ENCODE results near the gene MAP4. TPM values are rescaled to one million over a fixed set of nuclear protein-coding genes. Genes with fewer than 3 reads are reported as not detected.

The MAP4 gene
- total and polyA plus RNA-seq, 7 donors: 85.5 to 1,424 (median 819) TPM

DNA sequence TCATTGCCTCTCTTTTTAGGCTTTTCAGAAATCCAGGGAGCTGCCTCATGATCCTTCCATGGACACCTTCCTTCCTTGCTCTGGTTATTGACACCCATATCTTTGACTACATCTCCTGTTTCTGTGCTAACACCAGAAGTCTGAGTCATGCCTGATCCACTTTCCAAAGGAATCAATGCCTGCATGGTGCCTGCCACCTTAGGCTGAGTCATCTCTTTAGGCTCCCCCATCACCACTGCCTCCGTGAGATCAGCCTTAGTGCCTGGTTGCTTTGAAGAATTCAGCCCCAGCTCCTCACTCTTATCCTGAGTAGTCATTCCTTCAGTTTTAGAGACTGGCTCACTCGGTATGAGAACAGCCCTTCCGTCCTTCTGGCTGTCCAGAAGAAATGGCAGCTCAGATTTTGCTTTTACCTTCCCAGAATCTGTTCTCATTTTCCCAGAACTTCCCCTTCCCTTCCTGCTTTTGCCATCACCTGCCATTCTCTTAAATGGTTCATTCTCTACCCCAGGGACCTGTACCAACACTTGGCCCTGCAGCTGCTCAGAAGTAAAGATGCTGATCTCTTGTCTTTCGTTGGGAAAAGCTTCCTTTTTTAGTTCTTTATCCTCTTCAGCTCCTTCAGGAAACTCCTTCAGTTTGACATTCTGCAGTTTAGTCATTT, 105.3 kb downstream of the MAP4 start:
- WGBS, 3 donors: 42 to 71% (median 44%) methylated on average over 4 of the region's 4 CpGs
- Histone ChIP-seq H3K9me3 (no peaks in the 10 kb centered on the region), H3K4me1 (peaks cover 25% of the 10 kb centered on the region), H3K27ac (peak overlapping the region; percentile 80), H3K27me3 (ENCODE audit: insufficient read depth in 3 of 3, low read length in 2 of 3) (no peaks in the 10 kb centered on the region), H3K4me3 (no peak overlapping the region), H3K36me3 (ENCODE audit: insufficient read depth in 1 of 2, low read depth in 1 of 2) (peaks cover 15 to 98% of the 10 kb centered on the region in 2 donors)
- DNase-seq: peak in 1 of 2 donors; percentile 25
- ATAC-seq: peak; percentile 93 to 97 (median 94)
- TF ChIP-seq CTCF (IDR thresholded peaks at IDR 0.05): no peak
- intact Hi-C loops (cut with DNase I): loop anchor here in 1 of 2 donors (5.0 kb wide), 1 partner anchor 449 kb away; no protein-coding TSS in a partner anchor

DNA sequence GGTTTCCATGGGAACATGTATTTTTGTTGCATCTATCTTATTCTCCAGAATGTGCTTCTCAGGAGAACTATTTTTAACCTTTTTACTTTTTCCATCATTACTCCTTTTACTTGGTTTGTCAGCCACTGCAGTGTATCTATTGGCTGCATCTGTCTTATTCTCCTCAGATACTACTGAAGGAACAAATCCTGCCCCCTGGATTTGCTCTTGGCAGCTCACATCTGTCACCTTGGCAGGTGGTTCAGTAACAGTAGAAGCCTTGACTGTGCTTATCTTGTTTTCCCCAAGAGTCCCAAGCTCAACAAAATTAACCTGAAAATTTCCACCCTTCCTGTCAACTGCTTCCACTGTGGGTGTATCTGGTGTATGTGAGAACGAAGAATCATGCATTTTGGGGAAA, 106.0 kb downstream of the MAP4 start:
- intact Hi-C loops (cut with DNase I): loop anchor here in 1 of 2 donors (5.0 kb wide), 1 partner anchor 448 kb away; no protein-coding TSS in a partner anchor
- peaks cover 23% of the 10 kb centered on the region for H3K4me1 ChIP-seq
- no peak for TF ChIP-seq CTCF (IDR thresholded peaks at IDR 0.05)
- no peak overlapping the region for H3K4me3 ChIP-seq
- DNase-seq (no peak), ATAC-seq (peak in 1 of 4 donors; percentile 20)
- no peaks in the 10 kb centered on the region for H3K9me3 ChIP-seq
- peak overlapping the region; percentile 80 for H3K27ac ChIP-seq
- H3K27me3 ChIP-seq (ENCODE audit: insufficient read depth in 3 of 3, low read length in 2 of 3): no peaks in the 10 kb centered on the region
- peaks cover 12 to 98% of the 10 kb centered on the region in 2 donors for H3K36me3 ChIP-seq (ENCODE audit: insufficient read depth in 1 of 2, low read depth in 1 of 2)
- WGBS, 3 donors: 83 to 96% (median 88%) methylated on average over 1 of the region's 1 CpG

DNA sequence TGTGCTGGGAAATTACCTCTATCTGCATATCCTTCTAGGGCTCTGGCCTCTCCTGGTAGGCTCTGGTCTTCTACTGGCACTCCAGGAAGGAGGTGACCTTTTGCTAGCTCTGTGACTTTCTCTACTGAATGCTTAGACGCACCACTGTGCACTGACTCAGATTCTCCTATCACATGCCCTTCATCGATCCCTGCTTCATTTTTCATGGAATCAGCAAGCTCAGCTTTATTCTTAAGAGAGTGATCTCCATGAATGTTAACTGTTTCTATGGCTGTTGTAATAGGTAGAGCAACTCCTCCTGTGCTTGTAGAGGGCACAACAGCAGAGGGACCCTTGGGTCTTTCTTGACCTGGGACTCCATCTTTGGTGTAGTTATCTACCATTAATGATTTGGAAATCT, 106.6 kb downstream of the MAP4 start:
- no peak for DNase-seq
- ATAC-seq: no peak
- Histone ChIP-seq H3K4me1 (peaks cover 23% of the 10 kb centered on the region), H3K4me3 (no peak overlapping the region), H3K27me3 (ENCODE audit: insufficient read depth in 3 of 3, low read length in 2 of 3) (no peaks in the 10 kb centered on the region), H3K9me3 (no peaks in the 10 kb centered on the region), H3K36me3 (ENCODE audit: insufficient read depth in 1 of 2, low read depth in 1 of 2) (peaks cover 12 to 98% of the 10 kb centered on the region in 2 donors), H3K27ac (peak overlapping the region; percentile 80)
- TF ChIP-seq CTCF (IDR thresholded peaks at IDR 0.05): no peak
- intact Hi-C loops (cut with DNase I): loop anchor here in 1 of 2 donors (5.0 kb wide), 1 partner anchor 447 kb away; no protein-coding TSS in a partner anchor
- WGBS, 3 donors: 44 to 88% (median 56%) methylated on average over 2 of the region's 2 CpGs

GRCh38 chr3:47908744-47909143, 107.5 kb downstream of the MAP4 start:
- Histone ChIP-seq H3K27me3 (ENCODE audit: insufficient read depth in 3 of 3, low read length in 2 of 3) (no peaks in the 10 kb centered on the region), H3K9me3 (no peaks in the 10 kb centered on the region), H3K4me1 (peaks cover 23% of the 10 kb centered on the region), H3K27ac (peak overlapping the region; percentile 80), H3K36me3 (ENCODE audit: insufficient read depth in 1 of 2, low read depth in 1 of 2) (peaks cover 12 to 97% of the 10 kb centered on the region in 2 donors), H3K4me3 (no peak overlapping the region)
- intact Hi-C loops (cut with DNase I): no loop called here
- ATAC-seq (no peak), DNase-seq (no peak)
- no peak for TF ChIP-seq CTCF (IDR thresholded peaks at IDR 0.05)
- WGBS, 3 donors: 85 to 92% (median 90%) methylated on average over 4 of the region's 4 CpGs
